Stimulated activated CD8-positive, alpha-beta memory T cell treated with anti-CD3 and anti-CD28 coated beads, Interleukin-4, amount 100 ng/mL, for 48 hours (primary cell): ENCODE data around the gene KAZN.

Experiments used
- DNase-seq: peaks from one replicate; pipeline ENCODE4 v3.0.0-alpha.2; 2020

The KAZN gene

GRCh38 chr1:14590411-14591180 lies 7.9 kb upstream of the KAZN start:
- DNase-seq = no peak

GRCh38 chr1:14591600-14591999 lies 6.9 kb upstream of the KAZN start:
- no peak for DNase-seq

DNA sequence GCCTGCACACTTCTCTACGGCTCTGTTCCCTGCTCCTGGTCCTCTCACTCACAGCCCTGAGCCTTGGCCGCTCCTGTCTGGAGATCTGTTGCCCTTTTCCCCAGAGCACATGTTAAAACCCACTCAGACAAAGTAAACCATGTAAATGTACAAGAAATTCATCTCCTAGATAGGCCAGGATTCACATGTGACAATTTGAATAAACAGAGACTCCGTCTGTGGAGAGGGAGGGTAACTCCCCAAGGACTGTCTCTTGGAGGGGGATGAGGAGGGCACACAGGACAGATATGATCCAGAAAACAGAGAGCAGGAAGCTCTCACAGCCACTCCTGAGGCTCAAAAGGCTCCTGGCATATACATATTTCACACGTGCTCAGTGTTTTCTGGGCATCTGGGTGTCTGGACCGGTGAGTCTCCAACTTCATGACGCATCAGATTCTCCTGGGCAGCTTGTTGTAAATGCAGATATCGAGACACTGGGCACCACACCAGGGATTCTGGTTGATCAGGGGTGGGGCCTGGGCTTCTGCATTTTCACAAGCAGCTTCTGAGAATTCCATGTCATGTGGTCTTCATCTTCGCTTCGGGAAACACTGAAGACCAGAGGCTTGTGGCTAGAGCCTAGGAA lies 6.4 kb upstream of the KAZN start:
- DNase-seq = no peak

- DNase-seq = no peak
These were observed 5.2 kb upstream of the KAZN start for GRCh38 chr1:14593302-14593701.

- DNase-seq = no peak
These were observed 4.4 kb upstream of the KAZN start for GRCh38 chr1:14594045-14594444.

- no peak for DNase-seq
These were observed 1.9 kb upstream of the KAZN start for GRCh38 chr1:14596591-14596990.

DNA sequence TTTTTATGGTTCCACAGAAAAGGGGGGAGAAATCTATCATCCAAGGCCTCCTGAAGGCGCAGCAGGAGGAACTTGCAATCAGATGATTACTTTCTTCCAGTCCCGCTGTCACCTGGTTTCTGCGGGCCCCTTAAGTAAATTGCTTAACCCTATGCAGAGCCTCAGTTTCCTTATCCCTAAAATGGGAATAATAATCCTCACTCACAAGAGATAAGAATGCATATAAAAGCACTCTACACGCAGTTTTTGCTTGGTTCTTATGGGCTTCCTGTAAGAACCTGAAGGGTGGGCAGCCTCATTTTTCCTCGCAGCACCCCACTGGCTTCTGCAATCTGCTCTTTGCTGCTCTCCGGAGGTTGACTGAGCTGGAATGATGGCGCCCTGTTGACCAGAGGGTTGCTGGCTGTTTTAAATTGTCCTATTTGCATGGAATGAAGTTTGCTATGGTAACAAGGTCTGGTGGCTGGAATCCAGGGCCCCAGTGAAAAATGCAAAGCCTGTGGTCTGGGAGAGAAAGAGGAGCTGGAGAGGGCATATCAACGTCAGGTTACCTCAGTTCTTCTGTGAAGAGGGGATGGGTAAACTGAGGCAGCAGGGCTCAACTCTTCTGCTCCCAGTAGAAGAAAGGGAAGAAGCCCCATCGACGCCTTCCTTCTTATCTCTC lies 1.0 kb upstream of the KAZN start:
- no peak for DNase-seq

- no peak for DNase-seq
These were observed 433 bp upstream of the KAZN start for GRCh38 chr1:14598007-14598497.

DNA sequence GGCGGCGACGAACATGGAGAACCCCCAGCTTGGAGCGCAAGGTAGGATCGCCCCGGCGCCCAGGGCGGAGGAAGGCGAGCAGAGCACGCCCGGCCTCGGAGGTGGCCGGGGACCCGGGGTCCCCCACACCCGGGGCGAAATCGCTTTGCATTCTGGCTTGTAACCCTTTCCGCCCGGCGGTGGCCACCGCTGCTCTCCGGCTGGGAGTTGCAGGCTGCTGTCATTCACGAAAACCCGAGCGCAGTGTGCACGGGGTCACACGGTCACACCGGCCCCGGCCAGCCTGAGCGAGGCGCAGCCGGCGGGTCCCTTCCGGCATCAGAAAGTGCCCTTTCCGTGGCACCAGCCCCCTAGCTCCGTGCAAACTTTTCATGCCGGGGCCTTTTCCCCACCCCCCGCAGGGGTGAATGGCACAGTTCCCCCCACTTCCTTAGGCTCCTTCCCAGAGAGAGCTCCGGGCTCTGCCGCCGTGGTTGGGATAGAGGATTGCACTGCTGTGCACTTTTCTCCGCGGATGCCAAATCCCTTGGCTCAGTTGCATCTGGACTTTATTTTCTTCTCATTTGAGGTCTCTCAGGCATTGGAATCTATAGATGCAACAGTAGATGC lies 802 bp downstream of the KAZN start:
- DNase-seq = no peak

DNA sequence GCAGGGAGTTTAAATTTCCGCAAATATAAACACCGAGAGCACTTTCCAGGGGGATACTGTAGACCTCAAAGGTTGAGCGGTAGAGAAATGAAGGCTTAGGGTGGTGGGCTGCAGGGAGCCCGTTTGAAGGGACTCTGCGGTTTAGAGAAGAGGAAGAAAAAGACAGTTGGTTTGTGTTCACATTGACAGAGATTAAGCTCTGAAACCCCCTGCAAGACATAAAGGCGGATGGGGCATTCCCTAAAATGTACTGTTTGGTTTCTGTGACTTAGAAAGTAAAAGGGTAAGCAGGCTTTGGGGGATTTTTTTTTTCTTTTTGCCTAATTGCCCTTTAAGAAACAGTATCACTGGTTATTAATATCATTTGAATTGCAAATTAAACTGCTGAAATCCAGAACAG lies 1.3 kb downstream of the KAZN start:
- DNase-seq = no peak

- DNase-seq = no peak
These were observed 2.1 kb downstream of the KAZN start for GRCh38 chr1:14600405-14601112.

- no peak for DNase-seq
These were observed 3.7 kb downstream of the KAZN start for GRCh38 chr1:14602136-14602535.

- no peak for DNase-seq
These were observed 5.2 kb downstream of the KAZN start for GRCh38 chr1:14603645-14604044.

- no peak for DNase-seq
These were observed 5.9 kb downstream of the KAZN start for GRCh38 chr1:14604414-14604813.

GRCh38 chr1:14605945-14606344 lies 7.5 kb downstream of the KAZN start:
- no peak for DNase-seq

GRCh38 chr1:14606632-14607031 lies 8.1 kb downstream of the KAZN start:
- no peak for DNase-seq

- DNase-seq = no peak
These were observed 8.8 kb downstream of the KAZN start for GRCh38 chr1:14607295-14607694.

DNA sequence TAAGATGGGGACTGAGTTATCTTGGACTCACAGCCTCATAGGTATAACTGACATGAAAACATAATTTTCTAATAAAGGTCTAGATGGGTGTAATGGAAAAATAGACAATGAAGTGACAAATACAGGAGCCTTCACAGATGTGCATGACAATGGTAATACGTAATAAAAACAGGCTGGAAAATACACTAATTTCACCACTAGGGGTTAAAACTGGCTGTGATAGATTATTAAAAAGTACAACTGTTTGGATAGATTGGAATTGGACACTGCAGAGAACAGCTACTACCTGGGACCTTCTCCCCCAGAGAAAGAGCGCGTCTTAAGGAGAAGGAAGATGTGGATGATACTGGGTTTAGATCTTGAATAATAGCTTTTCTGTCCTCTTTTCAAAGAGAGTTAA lies 9.8 kb downstream of the KAZN start:
- DNase-seq = no peak

DNA sequence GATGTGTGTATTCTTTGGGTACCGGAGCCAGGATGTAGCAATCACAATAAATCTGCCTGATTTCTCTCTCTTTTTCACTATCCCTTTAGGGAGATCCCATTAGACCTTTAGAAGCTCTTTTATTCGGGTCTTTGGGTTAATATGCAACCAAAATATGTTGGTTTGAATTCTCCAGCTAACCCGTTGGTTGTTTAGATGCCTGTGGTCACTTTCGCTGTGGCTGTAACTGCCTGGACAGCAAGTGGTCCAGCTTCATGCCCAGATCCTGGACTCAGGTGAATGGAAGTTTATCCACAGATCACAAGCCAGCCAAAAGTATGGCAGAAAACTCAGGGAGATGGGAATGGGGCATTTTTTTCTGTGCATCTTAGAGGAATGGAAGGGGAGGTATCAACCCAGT lies 12.3 kb downstream of the KAZN start:
- DNase-seq = no peak

DNA sequence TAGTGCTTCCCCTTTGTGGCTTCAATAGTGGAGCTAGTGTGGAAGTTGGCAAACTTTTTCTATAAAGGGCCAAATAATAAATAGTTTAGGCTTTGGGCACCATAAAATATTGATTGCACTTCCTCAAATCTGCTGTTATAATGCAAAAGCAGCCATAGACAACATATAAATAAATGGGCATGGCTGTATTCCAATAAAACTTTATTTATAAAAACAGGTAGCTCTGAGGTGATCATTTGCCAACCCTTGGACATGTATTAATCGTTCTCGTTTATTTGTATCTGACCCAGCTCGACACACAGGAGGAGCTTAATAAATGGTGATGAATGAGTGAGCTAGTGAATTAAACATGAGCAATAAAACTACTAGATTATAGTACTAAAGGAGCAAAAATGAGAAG lies 13.3 kb downstream of the KAZN start:
- DNase-seq = no peak

GRCh38 chr1:14612256-14612655 lies 13.8 kb downstream of the KAZN start:
- no peak for DNase-seq

DNA sequence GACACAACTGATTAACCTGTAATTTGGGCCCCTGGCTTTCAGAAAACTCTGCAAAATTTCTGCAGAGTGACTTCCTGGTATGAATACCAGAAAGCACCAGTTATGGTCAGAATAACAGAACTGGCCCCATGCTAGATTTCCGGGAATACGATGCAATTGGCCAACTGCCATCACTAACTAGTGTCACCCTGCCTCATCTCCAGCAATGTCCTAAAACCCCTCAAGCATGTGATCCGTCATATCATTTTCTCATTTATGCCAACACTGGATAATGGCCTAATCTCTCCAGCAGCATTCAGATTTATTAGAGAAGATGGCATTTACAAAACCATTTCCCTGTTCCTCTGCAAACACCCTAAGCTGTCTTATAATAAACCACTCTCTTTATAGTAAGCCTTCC lies 15.4 kb downstream of the KAZN start:
- no peak for DNase-seq

GRCh38 chr1:14614341-14614740 lies 15.9 kb downstream of the KAZN start:
- DNase-seq = no peak
